Thyroid gland (tissue), 4 donors: ENCODE measurements around the gene CCDC47.

Experiments
- POLR2A ChIP-seq, 2 donors: fragments of 450-650 bp; IDR thresholded peaks; one replicate each; pipeline ENCODE4 v1.6.1; 2017; ENCODE audit warnings: antibody characterized with exemption in 2 of 2, mild to moderate bottlenecking in 2 of 2, moderate library complexity in 1 of 2
- TF ChIP-seq, protein P1 (sequence below), 6 experiments: fragments of 200-600 bp in 3 of 6; fragments of 450-650 bp in 3 of 6; sonication (generic) in 3 of 6; IDR thresholded peaks; one replicate each; pipeline ENCODE4 v1.5.1; 2016 to 2019; ENCODE audit warnings: antibody characterized with exemption in 6 of 6, mild to moderate bottlenecking in 2 of 6, inconsistent platforms in 1 of 6, moderate library complexity in 1 of 6

DNA sequence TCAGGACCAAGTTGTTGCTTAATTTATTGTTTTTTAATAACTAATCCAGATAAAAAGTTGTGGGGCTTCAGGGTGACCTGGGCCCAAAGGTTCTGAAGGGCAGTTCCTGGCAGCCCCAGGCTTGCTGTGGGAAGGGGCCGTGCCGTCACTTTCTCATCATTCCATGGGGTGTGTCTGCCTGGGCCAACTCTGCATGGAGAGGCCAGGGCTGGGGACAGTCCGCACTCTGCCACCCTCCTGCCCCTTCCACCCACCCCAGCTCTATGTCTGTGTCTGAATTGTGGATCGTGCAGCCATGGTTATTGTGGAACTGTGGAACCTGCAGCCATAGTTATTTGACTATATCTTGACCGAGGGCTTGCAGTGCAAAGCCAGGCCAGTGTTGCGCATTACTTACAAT lies 77.5 kb downstream of the CCDC47 start:
- TF ChIP-seq, protein P1, sequence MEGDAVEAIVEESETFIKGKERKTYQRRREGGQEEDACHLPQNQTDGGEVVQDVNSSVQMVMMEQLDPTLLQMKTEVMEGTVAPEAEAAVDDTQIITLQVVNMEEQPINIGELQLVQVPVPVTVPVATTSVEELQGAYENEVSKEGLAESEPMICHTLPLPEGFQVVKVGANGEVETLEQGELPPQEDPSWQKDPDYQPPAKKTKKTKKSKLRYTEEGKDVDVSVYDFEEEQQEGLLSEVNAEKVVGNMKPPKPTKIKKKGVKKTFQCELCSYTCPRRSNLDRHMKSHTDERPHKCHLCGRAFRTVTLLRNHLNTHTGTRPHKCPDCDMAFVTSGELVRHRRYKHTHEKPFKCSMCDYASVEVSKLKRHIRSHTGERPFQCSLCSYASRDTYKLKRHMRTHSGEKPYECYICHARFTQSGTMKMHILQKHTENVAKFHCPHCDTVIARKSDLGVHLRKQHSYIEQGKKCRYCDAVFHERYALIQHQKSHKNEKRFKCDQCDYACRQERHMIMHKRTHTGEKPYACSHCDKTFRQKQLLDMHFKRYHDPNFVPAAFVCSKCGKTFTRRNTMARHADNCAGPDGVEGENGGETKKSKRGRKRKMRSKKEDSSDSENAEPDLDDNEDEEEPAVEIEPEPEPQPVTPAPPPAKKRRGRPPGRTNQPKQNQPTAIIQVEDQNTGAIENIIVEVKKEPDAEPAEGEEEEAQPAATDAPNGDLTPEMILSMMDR (IDR thresholded peaks at IDR 0.05), result no peak
- TF ChIP-seq POLR2A (IDR thresholded peaks at IDR 0.05), result no peak
